ENCODE measurements around the gene YBX3.

Gene YBX3

GRCh38 chr12:10721651-10722501 lies 1.2 kb downstream of the YBX3 start:
- DNase-seq = peak; percentile 9

- DNase-seq = no peak
Observed at GRCh38 chr12:10720974-10721650, 2.0 kb downstream of the YBX3 start.

GRCh38 chr12:10719482-10719881 lies 3.6 kb downstream of the YBX3 start:
- DNase-seq = no peak

GRCh38 chr12:10718279-10718821 lies 4.8 kb downstream of the YBX3 start:
- no peak for DNase-seq

GRCh38 chr12:10717410-10717809 lies 5.7 kb downstream of the YBX3 start:
- DNase-seq = no peak

- no peak for DNase-seq
Observed at GRCh38 chr12:10716704-10717315, 6.3 kb downstream of the YBX3 start.

- no peak for DNase-seq
Observed at GRCh38 chr12:10716277-10716676, 6.8 kb downstream of the YBX3 start.

GRCh38 chr12:10715491-10715890 lies 7.6 kb downstream of the YBX3 start:
- DNase-seq = no peak

GRCh38 chr12:10709808-10710207 lies 13.3 kb downstream of the YBX3 start:
- no peak for DNase-seq

GRCh38 chr12:10708862-10709261 lies 14.3 kb downstream of the YBX3 start:
- no peak for DNase-seq

- DNase-seq = no peak
Observed at GRCh38 chr12:10705655-10706054, 17.5 kb downstream of the YBX3 start.

GRCh38 chr12:10701843-10702242 lies 21.3 kb downstream of the YBX3 start:
- DNase-seq = no peak

- peak; percentile 3 for DNase-seq
Observed at GRCh38 chr12:10701131-10701681, 21.9 kb downstream of the YBX3 start.

GRCh38 chr12:10700581-10700980 lies 22.5 kb downstream of the YBX3 start:
- no peak for DNase-seq

GRCh38 chr12:10697862-10698261 lies 25.3 kb downstream of the YBX3 start:
- no peak for DNase-seq

- DNase-seq = no peak
Observed at GRCh38 chr12:10697156-10697555, 26.0 kb downstream of the YBX3 start.

- DNase-seq = no peak
Observed at GRCh38 chr12:10690906-10691305, 32.2 kb downstream of the YBX3 start.

GRCh38 chr12:10689146-10689545 lies 34.0 kb downstream of the YBX3 start:
- no peak for DNase-seq

GRCh38 chr12:10688042-10688441 lies 35.1 kb downstream of the YBX3 start:
- DNase-seq = no peak

- peak; percentile 66 for DNase-seq
Observed at GRCh38 chr12:10673659-10674384, 49.3 kb downstream of the YBX3 start, which contains the start of gene STYK1. Gene STYK1, minus strand, starts transcription at chr12:10674052. Its CDS starts 39,434 bp downstream, at chr12:10634618.

- peak; percentile 14 for DNase-seq
Observed at GRCh38 chr12:10672231-10672868, 50.8 kb downstream of the YBX3 start.

- DNase-seq = no peak
Observed at GRCh38 chr12:10669533-10669932, 53.6 kb downstream of the YBX3 start.
